PC-9 (cell line): ENCODE results near the gene OPN4. TPM values are rescaled to one million over a fixed set of nuclear protein-coding genes. Genes with fewer than 3 reads are reported as not detected.

Experiments used
- BruUV-seq: library from RNA; stranded (reverse); fragments of 400-500 nt; replicated peaks from 2 replicates; lab custom pipeline; 2021; lab: Mats Ljungman, UMichigan
- CTCF ChIA-PET: fragments of 300-600 bp; sonication (Branson Sonifier 250); formaldehyde crosslinking; loops from one replicate; lab custom pipeline; 2022; ENCODE audit warnings: antibody characterized with exemption; lab: Charles Lee
- POLR2A ChIA-PET: fragments of 300-600 bp; sonication (Branson Sonifier 250); formaldehyde crosslinking; loops from one replicate; lab custom pipeline; 2022; ENCODE audit warnings: antibody characterized with exemption; ENCODE audit not compliant: unreplicated experiment; lab: Charles Lee
- DNase-seq, 2 experiments: peaks; one replicate each; pipeline versions ENCODE4 v3.0.0 to v3.0.0-alpha.2; 2015 to 2022; ENCODE audit warnings: mixed read lengths in 1 of 2
- H2AFZ ChIP-seq: fragments of 200-600 bp; sonication (generic); 2 replicates; pipeline ENCODE4 v1.8.1; 2017; ENCODE audit warnings: antibody characterized with exemption
- H3F3A ChIP-seq: fragments of 200-600 bp; sonication (generic); 2 replicates; pipeline ENCODE4 v1.8.1; 2017; ENCODE audit warnings: antibody characterized with exemption, mild to moderate bottlenecking, low read depth; ENCODE audit not compliant: insufficient read depth
- H3K27ac ChIP-seq: fragments of 200-600 bp; sonication (generic); 2 replicates; pipeline ENCODE4 v1.6.1; 2016; ENCODE audit warnings: mixed run types
- H3K27me3 ChIP-seq: fragments of 200-600 bp; sonication (generic); 2 replicates; pipeline ENCODE4 v1.6.1; 2016; ENCODE audit warnings: low read depth, mixed run types; ENCODE audit not compliant: insufficient read depth
- H3K36me3 ChIP-seq: fragments of 200-600 bp; sonication (generic); 2 replicates; pipeline ENCODE4 v1.6.1; 2016; ENCODE audit warnings: low read depth, mixed run types
- H3K4me1 ChIP-seq: fragments of 200-600 bp; sonication (generic); replicated peaks from 2 replicates; pipeline ENCODE4 v1.6.1; 2016; ENCODE audit warnings: mixed run types; ENCODE audit not compliant: insufficient read depth
- H3K4me2 ChIP-seq: fragments of 200-600 bp; sonication (generic); 2 replicates; pipeline ENCODE4 v1.6.1; 2017; ENCODE audit warnings: mixed run types
- H3K4me3 ChIP-seq: fragments of 200-600 bp; sonication (generic); 2 replicates; pipeline ENCODE4 v1.6.1; 2016; ENCODE audit warnings: mixed run types
- H3K79me2 ChIP-seq: fragments of 200-600 bp; sonication (generic); 2 replicates; pipeline ENCODE4 v1.6.1; 2017; ENCODE audit warnings: low read depth, mixed run types
- H3K9me2 ChIP-seq: fragments of 200-600 bp; sonication (generic); 2 replicates; pipeline ENCODE4 v1.8.1; 2017; ENCODE audit warnings: mild to moderate bottlenecking; ENCODE audit not compliant: insufficient read depth
- H3K9me3 ChIP-seq: fragments of 200-600 bp; sonication (generic); 2 replicates; pipeline ENCODE4 v1.8.1; 2016; ENCODE audit warnings: low read depth; ENCODE audit not compliant: insufficient read depth
- H4K20me1 ChIP-seq: fragments of 200-600 bp; sonication (generic); 2 replicates; pipeline ENCODE4 v1.8.1; 2017; ENCODE audit not compliant: insufficient read depth
- EZH2 ChIP-seq: fragments of 200-600 bp; sonication (generic); IDR thresholded peaks from 2 replicates; pipeline ENCODE4 v1.8.0; 2017; ENCODE audit warnings: antibody characterized with exemption, low read depth
- intact Hi-C: fragments of 100-400 bp; cut with micrococcal nuclease; formaldehyde crosslinking; loops from one replicate; pipeline ENCODE4 v1.10.0; 2022; ENCODE audit not compliant: unreplicated experiment
- total RNA-seq: library from RNA; stranded (reverse); gene quantifications from 2 replicates; pipeline ENCODE4 v1.2.3, GENCODE V29; 2021
- TF ChIP-seq, protein P1 (sequence below): fragments of 200-600 bp; sonication (generic); conservative IDR thresholded peaks from 2 replicates; pipeline ENCODE4 v1.6.1; 2017; ENCODE audit warnings: mixed run types, antibody characterized with exemption, mild to moderate bottlenecking, moderate library complexity

Gene OPN4
- total RNA-seq, 1 experiment from 2014 or later: 0.15 TPM

DNA sequence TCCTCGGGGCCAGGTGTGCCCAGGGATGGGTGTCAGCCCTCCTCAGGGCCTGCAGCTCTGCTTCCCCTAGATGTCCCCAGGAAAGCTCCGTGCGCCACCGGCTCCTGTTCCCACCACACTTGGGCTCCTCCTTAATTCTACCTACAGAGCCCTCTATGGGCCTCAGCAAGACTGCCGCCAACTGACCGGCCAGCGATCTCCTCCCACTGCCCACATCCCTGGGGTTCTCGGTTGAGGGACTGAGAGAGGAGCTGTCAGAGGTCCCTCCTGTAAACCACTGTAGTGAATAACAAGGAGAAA is 8.6 kb downstream of the OPN4 start:
- BruUV-seq: no TSS peak
- no peaks in the 10 kb centered on the region for H3K27me3 ChIP-seq
- H2AFZ ChIP-seq: no peak overlapping the region
- H3K27ac ChIP-seq: no peak overlapping the region
- no peaks in the 10 kb centered on the region for H4K20me1 ChIP-seq
- ChIA-PET CTCF (no interaction called here), POLR2A (no interaction called here)
- no peak overlapping the region for H3K4me3 ChIP-seq
- H3K36me3 ChIP-seq: no peaks in the 10 kb centered on the region
- H3K4me2 ChIP-seq: no peak overlapping the region
- DNase-seq: no peak
- intact Hi-C loops: no loop called here
- H3K9me2 ChIP-seq: no peaks in the 10 kb centered on the region
- TF ChIP-seq EZH2: no peak
- TF ChIP-seq, protein P1, sequence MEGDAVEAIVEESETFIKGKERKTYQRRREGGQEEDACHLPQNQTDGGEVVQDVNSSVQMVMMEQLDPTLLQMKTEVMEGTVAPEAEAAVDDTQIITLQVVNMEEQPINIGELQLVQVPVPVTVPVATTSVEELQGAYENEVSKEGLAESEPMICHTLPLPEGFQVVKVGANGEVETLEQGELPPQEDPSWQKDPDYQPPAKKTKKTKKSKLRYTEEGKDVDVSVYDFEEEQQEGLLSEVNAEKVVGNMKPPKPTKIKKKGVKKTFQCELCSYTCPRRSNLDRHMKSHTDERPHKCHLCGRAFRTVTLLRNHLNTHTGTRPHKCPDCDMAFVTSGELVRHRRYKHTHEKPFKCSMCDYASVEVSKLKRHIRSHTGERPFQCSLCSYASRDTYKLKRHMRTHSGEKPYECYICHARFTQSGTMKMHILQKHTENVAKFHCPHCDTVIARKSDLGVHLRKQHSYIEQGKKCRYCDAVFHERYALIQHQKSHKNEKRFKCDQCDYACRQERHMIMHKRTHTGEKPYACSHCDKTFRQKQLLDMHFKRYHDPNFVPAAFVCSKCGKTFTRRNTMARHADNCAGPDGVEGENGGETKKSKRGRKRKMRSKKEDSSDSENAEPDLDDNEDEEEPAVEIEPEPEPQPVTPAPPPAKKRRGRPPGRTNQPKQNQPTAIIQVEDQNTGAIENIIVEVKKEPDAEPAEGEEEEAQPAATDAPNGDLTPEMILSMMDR: no peak
- peaks cover 2% of the 10 kb centered on the region; the same call in 1 of the 2 replicates for H3F3A ChIP-seq
- H3K79me2 ChIP-seq: no peaks in the 10 kb centered on the region
- H3K4me1 ChIP-seq: peaks cover 30% of the 10 kb centered on the region
- no peaks in the 10 kb centered on the region for H3K9me3 ChIP-seq

DNA sequence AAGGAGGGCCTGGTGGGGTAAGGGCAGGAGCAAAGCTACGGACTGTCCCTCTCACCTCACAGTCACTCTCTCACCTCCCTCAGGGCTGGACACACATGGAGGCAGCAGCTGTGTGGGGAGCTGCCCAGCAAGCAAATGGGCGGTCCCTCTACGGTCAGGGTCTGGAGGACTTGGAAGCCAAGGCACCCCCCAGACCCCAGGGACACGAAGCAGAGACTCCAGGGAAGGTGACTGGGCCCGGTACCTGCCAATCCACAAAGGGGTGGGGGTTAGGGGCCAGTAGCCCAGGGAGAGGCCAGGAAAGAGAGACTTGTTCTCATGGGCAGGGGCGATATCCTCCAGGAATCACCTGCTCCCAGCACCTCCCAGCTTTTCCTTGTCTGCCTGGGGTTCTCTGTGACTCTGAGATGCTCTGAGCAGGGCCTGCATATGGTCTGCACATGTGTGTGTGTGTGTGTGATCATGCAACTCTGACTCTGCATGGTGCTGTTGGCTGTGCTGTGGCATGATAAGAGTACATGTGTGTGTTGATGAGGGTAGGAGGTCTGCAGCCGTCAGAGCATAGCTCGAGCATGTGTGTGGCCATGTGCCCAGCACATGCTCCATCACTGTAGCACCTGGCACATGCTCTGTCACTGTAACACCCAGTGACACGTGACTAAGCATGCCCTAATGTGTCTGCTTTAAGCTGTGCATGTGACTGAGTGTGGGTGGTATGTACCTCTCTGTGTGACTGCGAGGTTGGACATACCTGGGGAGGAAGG is 9.4 kb downstream of the OPN4 start:
- Histone ChIP-seq H3K4me3 (no peak overlapping the region), H3K9me2 (no peaks in the 10 kb centered on the region), H4K20me1 (no peaks in the 10 kb centered on the region), H3K36me3 (no peaks in the 10 kb centered on the region), H3K27ac (no peak overlapping the region), H3K4me1 (peaks cover 38% of the 10 kb centered on the region), H3K9me3 (no peaks in the 10 kb centered on the region), H3K4me2 (no peak overlapping the region), H2AFZ (no peak overlapping the region), H3K27me3 (no peaks in the 10 kb centered on the region), H3F3A (peaks cover 6% of the 10 kb centered on the region; the same call in 1 of the 2 replicates), H3K79me2 (no peaks in the 10 kb centered on the region)
- no peak for DNase-seq
- TF ChIP-seq EZH2: no peak
- TF ChIP-seq, protein P1: no peak
- POLR2A ChIA-PET: no interaction called here
- CTCF ChIA-PET: no interaction called here
- intact Hi-C loops: no loop called here
- no TSS peak for BruUV-seq

DNA sequence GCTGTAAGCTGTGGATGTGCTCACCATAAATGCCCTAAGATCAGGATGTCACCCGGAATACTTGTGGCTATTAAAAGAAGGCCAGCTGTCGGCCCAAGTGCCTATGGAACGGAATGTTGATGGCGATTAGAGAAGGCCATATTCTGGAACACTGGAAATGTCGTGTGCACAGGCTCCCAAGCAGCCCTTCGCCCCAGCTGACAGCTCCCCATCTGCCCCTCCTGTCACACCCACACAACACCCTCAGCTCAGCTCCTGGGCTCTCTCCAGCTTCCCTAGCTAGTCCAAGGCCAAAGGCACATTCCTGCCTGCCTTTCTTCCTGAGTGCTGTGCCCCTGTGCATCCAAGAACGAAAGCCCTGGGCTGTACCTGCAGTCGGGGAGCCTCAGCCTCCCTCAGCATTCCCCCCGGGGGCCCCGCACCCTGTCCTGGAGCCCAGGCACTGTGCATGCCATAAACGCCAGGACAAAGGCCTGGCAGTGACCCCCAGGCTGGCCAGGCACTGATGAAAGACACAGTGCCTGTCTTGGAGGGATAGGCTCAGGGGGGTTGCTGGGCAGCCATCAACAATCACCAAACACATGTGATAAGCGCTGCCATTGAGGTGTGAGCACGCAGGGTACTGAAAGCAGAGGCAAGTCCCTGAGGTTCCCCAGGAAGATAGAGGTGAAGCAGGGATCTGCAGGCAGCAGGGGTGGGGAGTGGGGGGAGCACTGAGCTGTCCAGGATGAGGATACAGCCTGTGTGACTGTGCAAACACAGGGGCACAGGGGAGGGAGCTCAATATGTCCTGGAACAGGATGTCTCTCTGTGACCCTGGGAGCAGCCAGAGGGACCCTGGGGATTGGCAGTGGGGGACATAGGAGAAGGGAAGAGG is 10.2 kb downstream of the OPN4 start:
- BruUV-seq: no TSS peak
- H3K9me2 ChIP-seq: no peaks in the 10 kb centered on the region
- H3K36me3 ChIP-seq: no peaks in the 10 kb centered on the region
- H3K4me2 ChIP-seq: no peak overlapping the region
- peaks cover 12% of the 10 kb centered on the region; the same call in 1 of the 2 replicates for H3F3A ChIP-seq
- no peak for TF ChIP-seq EZH2
- intact Hi-C loops: no loop called here
- H2AFZ ChIP-seq: no peak overlapping the region
- no peaks in the 10 kb centered on the region for H4K20me1 ChIP-seq
- H3K4me3 ChIP-seq: no peak overlapping the region
- H3K9me3 ChIP-seq: no peaks in the 10 kb centered on the region
- peaks cover 46% of the 10 kb centered on the region for H3K4me1 ChIP-seq
- no peak for DNase-seq
- H3K79me2 ChIP-seq: no peaks in the 10 kb centered on the region
- no peak overlapping the region for H3K27ac ChIP-seq
- CTCF ChIA-PET: interaction anchor here (0.5 to 0.6 kb wide), 2 partner anchors 10 to 27 kb away, joined by 4 to 5 read pairs; partner anchors contain the start of gene OPN4
- POLR2A ChIA-PET: no interaction called here
- H3K27me3 ChIP-seq: no peaks in the 10 kb centered on the region
